NCI-H2227 treated with DMSO at 0.1 percent for 48 hours (cell line): ENCODE measurements around the gene NR2C2AP.

Experiments
- DNase-seq: peaks from one replicate; lab custom pipeline; 2025; lab: John Stamatoyannopoulos, UW

Gene NR2C2AP

GRCh38 chr19:19214892-19215291, 11.7 kb upstream of the NR2C2AP start:
- no peak for DNase-seq

- no peak for DNase-seq
Observed at GRCh38 chr19:19214159-19214490, 10.9 kb upstream of the NR2C2AP start.

GRCh38 chr19:19213426-19214158, 10.4 kb upstream of the NR2C2AP start:
- DNase-seq: no peak

GRCh38 chr19:19212916-19213315, 9.7 kb upstream of the NR2C2AP start:
- DNase-seq: no peak

- DNase-seq: peak; percentile 11
Observed at GRCh38 chr19:19211499-19212420, 8.5 kb upstream of the NR2C2AP start, which contains the start of gene NCAN. TSS of gene NCAN (plus strand) at chr19:19211958. CDS start at chr19:19216954, 4,996 bp downstream.

- no peak for DNase-seq
Observed at GRCh38 chr19:19209372-19209771, 6.2 kb upstream of the NR2C2AP start.

GRCh38 chr19:19207637-19208572, 4.7 kb upstream of the NR2C2AP start:
- DNase-seq: no peak

- no peak for DNase-seq
Observed at GRCh38 chr19:19206938-19207337, 3.7 kb upstream of the NR2C2AP start.

GRCh38 chr19:19205416-19206410, 2.5 kb upstream of the NR2C2AP start:
- no peak for DNase-seq

GRCh38 chr19:19204181-19204580, 967 bp upstream of the NR2C2AP start:
- DNase-seq: no peak

- no peak for DNase-seq
Observed at GRCh38 chr19:19202707-19203011, 555 bp downstream of the NR2C2AP start.

- DNase-seq: no peak
Observed at GRCh38 chr19:19201697-19202630, 1.2 kb downstream of the NR2C2AP start.

GRCh38 chr19:19193926-19194325, 9.3 kb downstream of the NR2C2AP start:
- no peak for DNase-seq

GRCh38 chr19:19192910-19193423, 10.2 kb downstream of the NR2C2AP start:
- no peak for DNase-seq

- DNase-seq: peak; percentile 96
Observed at GRCh38 chr19:19192078-19192882, 10.9 kb downstream of the NR2C2AP start, which contains the start of the genes BORCS8 and RFXANK. TSS of gene BORCS8 (minus strand) at chr19:19192152. CDS start at chr19:19192117, 35 bp downstream. TSS of gene RFXANK (plus strand) at chr19:19192258. CDS start at chr19:19193947, 1,689 bp downstream.

GRCh38 chr19:19191768-19192077, 11.5 kb downstream of the NR2C2AP start:
- DNase-seq: no peak

GRCh38 chr19:19186742-19187141, 16.5 kb downstream of the NR2C2AP start:
- DNase-seq: no peak

- DNase-seq: no peak
Observed at GRCh38 chr19:19185853-19186740, 17.1 kb downstream of the NR2C2AP start.
